C4-2B (cell line): ENCODE data around the gene GNG11.

ENCODE experiments used
- H3K27ac ChIP-seq: fragments of 450-650 bp; 2 replicates; pipeline ENCODE4 v1.5.1; 2017
- ZFX ChIP-seq: fragments of 450-650 bp; IDR thresholded peaks from 2 replicates; pipeline ENCODE4 v1.6.1; 2017
- TF ChIP-seq, protein P1 (sequence below): fragments of 450-650 bp; conservative IDR thresholded peaks from 2 replicates; pipeline ENCODE4 v1.5.1; 2017; ENCODE audit warnings: mild to moderate bottlenecking

GNG11 gene

DNA sequence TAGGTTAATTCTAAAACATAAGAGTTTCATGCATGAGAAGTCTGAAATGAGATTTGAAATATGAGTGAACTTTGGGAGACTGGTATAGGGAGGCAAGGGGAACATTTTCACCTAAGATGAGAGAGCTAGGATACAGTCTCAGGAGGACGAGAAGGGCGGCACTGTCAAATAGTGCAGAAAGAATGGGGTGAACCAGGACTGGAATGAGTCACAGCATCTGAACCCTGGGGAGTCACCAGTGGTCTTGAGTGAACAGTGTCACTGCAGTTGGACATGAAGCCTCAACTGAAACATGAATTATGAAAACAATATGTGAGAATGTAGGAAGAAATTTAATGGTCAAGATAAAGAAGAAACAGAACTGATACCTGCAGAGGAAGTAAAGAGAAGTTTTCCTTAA, 33.8 kb downstream of the GNG11 start:
- no peak overlapping the region for H3K27ac ChIP-seq
- no peak for TF ChIP-seq ZFX
- TF ChIP-seq, protein P1, sequence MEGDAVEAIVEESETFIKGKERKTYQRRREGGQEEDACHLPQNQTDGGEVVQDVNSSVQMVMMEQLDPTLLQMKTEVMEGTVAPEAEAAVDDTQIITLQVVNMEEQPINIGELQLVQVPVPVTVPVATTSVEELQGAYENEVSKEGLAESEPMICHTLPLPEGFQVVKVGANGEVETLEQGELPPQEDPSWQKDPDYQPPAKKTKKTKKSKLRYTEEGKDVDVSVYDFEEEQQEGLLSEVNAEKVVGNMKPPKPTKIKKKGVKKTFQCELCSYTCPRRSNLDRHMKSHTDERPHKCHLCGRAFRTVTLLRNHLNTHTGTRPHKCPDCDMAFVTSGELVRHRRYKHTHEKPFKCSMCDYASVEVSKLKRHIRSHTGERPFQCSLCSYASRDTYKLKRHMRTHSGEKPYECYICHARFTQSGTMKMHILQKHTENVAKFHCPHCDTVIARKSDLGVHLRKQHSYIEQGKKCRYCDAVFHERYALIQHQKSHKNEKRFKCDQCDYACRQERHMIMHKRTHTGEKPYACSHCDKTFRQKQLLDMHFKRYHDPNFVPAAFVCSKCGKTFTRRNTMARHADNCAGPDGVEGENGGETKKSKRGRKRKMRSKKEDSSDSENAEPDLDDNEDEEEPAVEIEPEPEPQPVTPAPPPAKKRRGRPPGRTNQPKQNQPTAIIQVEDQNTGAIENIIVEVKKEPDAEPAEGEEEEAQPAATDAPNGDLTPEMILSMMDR = no peak

DNA sequence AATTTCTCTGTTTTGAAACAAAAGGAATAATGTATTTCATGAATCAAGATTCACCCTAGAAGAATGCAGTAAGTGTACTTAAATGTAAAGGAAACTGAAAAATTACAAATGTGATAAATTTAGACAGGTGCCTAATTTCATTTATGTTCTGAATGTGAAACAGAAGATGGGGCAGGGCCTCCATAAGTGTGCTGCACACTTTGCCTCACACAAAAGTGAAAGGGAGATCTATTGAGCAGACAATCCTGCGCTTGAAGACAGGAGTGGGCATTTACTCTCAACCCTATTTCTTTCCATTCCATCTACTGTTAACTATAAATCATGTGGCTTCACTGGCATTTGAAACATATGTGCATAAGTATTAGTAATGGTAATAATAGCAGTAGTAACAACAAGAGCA, 36.2 kb downstream of the GNG11 start:
- no peak overlapping the region for H3K27ac ChIP-seq
- no peak for TF ChIP-seq ZFX
- TF ChIP-seq, protein P1 = no peak

DNA sequence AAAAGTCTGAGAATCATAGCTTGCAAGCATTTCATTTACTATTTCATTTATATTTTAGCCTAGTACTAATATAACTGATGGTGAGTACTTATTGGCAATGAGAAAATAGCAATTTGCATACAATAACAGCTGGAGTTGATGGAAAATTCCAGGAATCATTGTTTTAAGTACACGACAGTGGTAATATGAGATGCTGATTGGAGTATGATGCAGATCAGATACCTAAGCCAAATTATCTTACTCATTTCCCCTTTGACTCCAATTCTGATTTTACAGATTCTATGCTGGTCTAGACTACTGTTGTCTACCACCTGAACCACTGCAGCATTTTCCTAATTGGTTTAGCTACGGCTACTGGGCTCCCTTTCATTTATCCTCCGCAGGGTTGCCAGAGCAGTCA, 36.7 kb downstream of the GNG11 start:
- no peak overlapping the region for H3K27ac ChIP-seq
- no peak for TF ChIP-seq ZFX
- TF ChIP-seq, protein P1 = no peak

DNA sequence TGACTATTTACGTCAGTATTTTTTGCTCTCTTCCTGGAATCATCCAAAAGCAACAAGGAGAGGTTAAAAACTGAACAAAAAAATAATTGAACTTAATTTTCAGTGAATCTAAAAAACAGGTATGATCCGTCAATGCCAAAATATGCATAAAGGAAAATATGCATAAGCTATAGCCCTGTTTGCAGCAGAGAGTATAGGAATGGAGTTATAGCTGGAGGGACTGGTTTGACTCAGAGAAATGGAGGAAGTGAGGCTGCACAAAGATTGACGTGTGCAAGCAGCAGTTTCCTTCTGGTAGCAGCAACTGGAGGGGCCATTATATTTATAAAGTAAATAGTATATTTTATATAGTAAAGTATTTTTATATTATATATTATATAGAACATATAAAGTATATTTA, 37.1 kb downstream of the GNG11 start:
- H3K27ac ChIP-seq = no peak overlapping the region
- TF ChIP-seq, protein P1 = no peak
- TF ChIP-seq ZFX = no peak

DNA sequence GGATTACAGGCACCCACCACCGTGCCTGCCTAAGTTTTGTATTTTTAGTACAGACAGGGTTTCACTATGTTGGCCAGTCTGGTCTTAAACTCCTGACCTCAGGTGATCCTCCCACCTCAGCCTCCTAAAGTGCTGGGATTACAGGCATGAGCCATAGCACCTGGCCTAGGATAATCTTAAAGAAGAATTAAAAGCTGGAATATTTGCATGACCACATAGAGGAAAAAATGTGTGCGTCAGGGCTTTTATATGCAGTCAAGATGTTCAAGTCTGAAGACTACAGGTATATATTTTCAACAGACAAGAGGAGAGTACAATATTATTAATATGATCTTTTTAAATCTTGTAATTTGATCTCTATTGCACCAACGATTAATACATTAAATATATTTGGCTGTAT, 39.5 kb downstream of the GNG11 start:
- TF ChIP-seq, protein P1 = no peak
- TF ChIP-seq ZFX = no peak
- H3K27ac ChIP-seq = no peak overlapping the region

DNA sequence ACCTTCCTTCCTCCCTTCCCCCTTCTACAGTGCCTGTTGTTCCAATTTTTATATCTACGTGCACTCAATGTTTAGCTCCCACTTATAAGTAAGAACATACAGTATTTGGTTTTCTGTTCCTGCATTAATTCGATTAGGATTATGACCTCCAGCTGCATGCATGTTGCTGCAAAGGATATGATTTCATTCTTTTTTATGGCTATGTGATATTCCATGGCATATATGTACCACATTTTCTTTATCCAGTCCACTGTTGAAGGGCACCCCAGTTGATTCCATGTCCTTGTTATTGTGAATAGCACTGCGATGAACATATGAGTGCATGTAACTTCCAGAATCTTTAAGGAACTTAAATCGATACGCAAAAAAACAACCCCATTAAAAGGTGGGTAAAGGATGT, 42.7 kb downstream of the GNG11 start:
- no peak overlapping the region for H3K27ac ChIP-seq
- no peak for TF ChIP-seq ZFX
- TF ChIP-seq, protein P1 = no peak

DNA sequence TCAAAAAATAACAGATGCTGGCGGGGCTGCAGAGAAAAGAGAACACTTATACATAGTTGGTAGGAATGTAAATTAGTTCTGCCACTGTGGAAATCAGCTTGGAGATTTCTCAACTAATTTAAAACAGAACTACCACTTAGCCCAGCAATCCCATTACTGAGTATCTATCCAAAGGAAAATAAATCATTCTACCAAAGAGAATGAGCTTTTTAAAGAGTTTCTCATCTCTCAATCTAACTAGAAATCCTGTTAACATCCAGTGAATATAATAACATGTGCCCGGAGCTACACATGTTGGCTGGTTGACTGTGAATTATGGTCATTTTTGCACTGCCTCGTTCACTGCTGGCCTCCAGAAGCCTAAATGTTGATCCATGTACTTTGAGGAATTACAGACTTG, 43.3 kb downstream of the GNG11 start:
- no peak overlapping the region for H3K27ac ChIP-seq
- TF ChIP-seq, protein P1 = no peak
- no peak for TF ChIP-seq ZFX
